ENCODE measurements around the gene BZW2. TPM values are rescaled to one million over a fixed set of nuclear protein-coding genes. Genes with fewer than 3 reads are reported as not detected.

BZW2 gene
- total RNA-seq, 1 donor from 2014 or later = 91.4 TPM

- no peak for TF ChIP-seq CTCF (IDR thresholded peaks at IDR 0.05; ENCODE audit: insufficient read depth, low read length, severe bottlenecking)
- Histone ChIP-seq H3K27me3 (ENCODE audit: control insufficient read depth, insufficient read depth, low read length) (no peaks in the 10 kb centered on the region), H3K4me3 (ENCODE audit: low read depth, low read length) (no peak overlapping the region), H3K36me3 (ENCODE audit: control insufficient read depth, insufficient read depth, low read length) (peaks cover 7% of the 10 kb centered on the region)
- FAIRE-seq (no peak), DNase-seq (ENCODE audit: low read depth) (peak; percentile 80)
Observed at GRCh38 chr7:16708980-16709379, 63.0 kb downstream of the BZW2 start.

- Histone ChIP-seq H3K4me3 (ENCODE audit: low read depth, low read length) (no peak overlapping the region), H3K36me3 (ENCODE audit: control insufficient read depth, insufficient read depth, low read length) (peaks cover 4% of the 10 kb centered on the region), H3K27me3 (ENCODE audit: control insufficient read depth, insufficient read depth, low read length) (no peaks in the 10 kb centered on the region)
- no peak for TF ChIP-seq CTCF (IDR thresholded peaks at IDR 0.05; ENCODE audit: insufficient read depth, low read length, severe bottlenecking)
- no peak for DNase-seq (ENCODE audit: low read depth)
- no peak for FAIRE-seq
Observed at GRCh38 chr7:16710651-16711050, 64.7 kb downstream of the BZW2 start.

- no peaks in the 10 kb centered on the region for H3K36me3 ChIP-seq (ENCODE audit: control insufficient read depth, insufficient read depth, low read length)
- peak; percentile 74 for DNase-seq (ENCODE audit: low read depth)
- H3K27me3 ChIP-seq (ENCODE audit: control insufficient read depth, insufficient read depth, low read length) = no peaks in the 10 kb centered on the region
- TF ChIP-seq CTCF (IDR thresholded peaks at IDR 0.05; ENCODE audit: insufficient read depth, low read length, severe bottlenecking) = no peak
- no peak overlapping the region for H3K4me3 ChIP-seq (ENCODE audit: low read depth, low read length)
- FAIRE-seq = no peak
Observed at GRCh38 chr7:16711730-16712129, 65.7 kb downstream of the BZW2 start.

GRCh38 chr7:16712916-16713315, 66.9 kb downstream of the BZW2 start:
- Histone ChIP-seq H3K36me3 (ENCODE audit: control insufficient read depth, insufficient read depth, low read length) (no peaks in the 10 kb centered on the region), H3K4me3 (ENCODE audit: low read depth, low read length) (no peak overlapping the region), H3K27me3 (ENCODE audit: control insufficient read depth, insufficient read depth, low read length) (no peaks in the 10 kb centered on the region)
- TF ChIP-seq CTCF (IDR thresholded peaks at IDR 0.05; ENCODE audit: insufficient read depth, low read length, severe bottlenecking) = no peak
- FAIRE-seq (no peak), DNase-seq (ENCODE audit: low read depth) (peak; percentile 13)

- DNase-seq (ENCODE audit: low read depth) (no peak), FAIRE-seq (no peak)
- H3K4me3 ChIP-seq (ENCODE audit: low read depth, low read length) = no peak overlapping the region
- TF ChIP-seq CTCF (IDR thresholded peaks at IDR 0.05; ENCODE audit: insufficient read depth, low read length, severe bottlenecking) = no peak
- H3K36me3 ChIP-seq (ENCODE audit: control insufficient read depth, insufficient read depth, low read length) = no peaks in the 10 kb centered on the region
- no peaks in the 10 kb centered on the region for H3K27me3 ChIP-seq (ENCODE audit: control insufficient read depth, insufficient read depth, low read length)
Observed at GRCh38 chr7:16715928-16716327, 69.9 kb downstream of the BZW2 start.

DNA sequence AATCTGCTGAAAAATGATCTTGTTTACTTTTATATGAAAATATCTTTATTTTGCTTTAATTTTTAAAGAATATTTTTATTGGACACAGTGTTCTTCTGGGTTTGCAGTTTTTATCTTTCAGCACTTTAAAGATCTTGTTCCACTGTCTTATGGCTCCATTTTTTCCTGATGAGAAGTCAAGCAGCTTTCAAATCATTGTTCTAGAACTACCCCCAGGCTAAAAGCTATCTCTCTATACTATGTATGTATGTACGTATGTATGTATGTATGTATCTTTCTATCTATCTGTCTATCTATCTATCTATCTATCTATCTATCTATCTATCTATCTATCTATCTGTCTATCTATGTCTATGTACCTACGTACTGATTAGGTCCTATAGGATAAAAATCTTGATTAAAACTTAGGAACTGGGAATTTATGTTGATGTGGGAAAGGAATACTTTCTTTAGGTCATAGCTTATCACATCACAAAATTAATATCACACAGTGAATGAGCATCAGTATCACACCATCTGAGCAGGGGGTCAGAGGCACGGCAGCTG, 72.2 kb downstream of the BZW2 start:
- H3K36me3 ChIP-seq (ENCODE audit: control insufficient read depth, insufficient read depth, low read length) = no peaks in the 10 kb centered on the region
- DNase-seq (ENCODE audit: low read depth) = no peak
- no peaks in the 10 kb centered on the region for H3K27me3 ChIP-seq (ENCODE audit: control insufficient read depth, insufficient read depth, low read length)
- no peak for FAIRE-seq
- TF ChIP-seq CTCF (IDR thresholded peaks at IDR 0.05; ENCODE audit: insufficient read depth, low read length, severe bottlenecking) = no peak
- no peak overlapping the region for H3K4me3 ChIP-seq (ENCODE audit: low read depth, low read length)

Measured in bronchial epithelial cell (primary cell).